ENCODE data around the gene ADSL. TPM values are rescaled to one million over a fixed set of nuclear protein-coding genes. Genes with fewer than 3 reads are reported as not detected.
A peak's percentile ranks its signal among the peaks of the same experiment; 100 is the strongest.

The ADSL gene
- total RNA-seq, 6 experiments from 2014 or later: 60.6 to 73.8 (median 70.9) TPM

DNA sequence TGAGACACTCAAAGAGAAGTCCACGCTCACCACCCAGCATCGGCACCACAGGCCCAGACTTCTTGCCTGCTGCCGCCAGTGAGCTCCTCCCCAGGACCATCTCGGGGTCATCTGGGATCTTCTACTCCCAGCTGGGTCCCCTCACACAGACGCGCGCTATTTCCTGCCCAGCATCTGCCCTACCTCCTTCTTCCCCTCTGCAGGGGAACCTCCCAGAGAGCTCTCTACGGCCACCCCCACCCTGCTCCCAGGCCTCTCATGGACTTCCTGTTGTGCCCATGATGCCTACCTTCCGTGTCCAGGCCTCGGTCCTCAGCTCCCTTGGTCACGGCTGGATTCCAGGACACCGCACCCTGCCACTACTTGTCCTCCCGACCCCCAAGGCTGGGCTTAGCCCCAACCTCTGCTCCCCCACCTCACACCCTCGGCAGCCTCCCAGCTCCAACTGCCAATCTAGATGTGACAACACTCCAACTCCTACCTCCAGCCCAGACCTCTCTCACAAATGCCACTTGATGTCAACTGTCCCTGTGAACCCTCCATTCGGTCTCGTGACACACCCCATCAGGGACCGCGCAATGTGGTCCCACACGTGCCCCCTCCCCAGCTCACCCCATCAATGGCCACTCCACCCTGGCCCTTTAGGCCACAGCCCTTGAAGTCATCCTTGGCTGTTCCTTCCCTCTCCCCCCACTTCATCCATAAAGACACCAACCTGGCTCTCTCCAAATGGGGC lies 69.4 kb downstream of the ADSL start:
- H3K4me1 Mint-ChIP-seq (ENCODE audit: low read depth): peaks cover 11% of the 10 kb centered on the region; the same call in 1 of the 2 replicates
- TF ChIP-seq, protein P1, sequence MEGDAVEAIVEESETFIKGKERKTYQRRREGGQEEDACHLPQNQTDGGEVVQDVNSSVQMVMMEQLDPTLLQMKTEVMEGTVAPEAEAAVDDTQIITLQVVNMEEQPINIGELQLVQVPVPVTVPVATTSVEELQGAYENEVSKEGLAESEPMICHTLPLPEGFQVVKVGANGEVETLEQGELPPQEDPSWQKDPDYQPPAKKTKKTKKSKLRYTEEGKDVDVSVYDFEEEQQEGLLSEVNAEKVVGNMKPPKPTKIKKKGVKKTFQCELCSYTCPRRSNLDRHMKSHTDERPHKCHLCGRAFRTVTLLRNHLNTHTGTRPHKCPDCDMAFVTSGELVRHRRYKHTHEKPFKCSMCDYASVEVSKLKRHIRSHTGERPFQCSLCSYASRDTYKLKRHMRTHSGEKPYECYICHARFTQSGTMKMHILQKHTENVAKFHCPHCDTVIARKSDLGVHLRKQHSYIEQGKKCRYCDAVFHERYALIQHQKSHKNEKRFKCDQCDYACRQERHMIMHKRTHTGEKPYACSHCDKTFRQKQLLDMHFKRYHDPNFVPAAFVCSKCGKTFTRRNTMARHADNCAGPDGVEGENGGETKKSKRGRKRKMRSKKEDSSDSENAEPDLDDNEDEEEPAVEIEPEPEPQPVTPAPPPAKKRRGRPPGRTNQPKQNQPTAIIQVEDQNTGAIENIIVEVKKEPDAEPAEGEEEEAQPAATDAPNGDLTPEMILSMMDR (IDR thresholded peaks at IDR 0.05): no peak
- H3K36me3 Mint-ChIP-seq (ENCODE audit: low read depth): peaks cover 25% of the 10 kb centered on the region
- H3K4me3 Mint-ChIP-seq: no peak overlapping the region; the same call in 1 of the 2 replicates
- peak overlapping the region; percentile 55 for H3K27ac Mint-ChIP-seq
- H3K27me3 Mint-ChIP-seq (ENCODE audit: insufficient read depth): peaks cover 5% of the 10 kb centered on the region
- H3K9me3 Mint-ChIP-seq: no peaks in the 10 kb centered on the region; the same call in 1 of the 2 replicates
- DNase-seq: no peak

DNA sequence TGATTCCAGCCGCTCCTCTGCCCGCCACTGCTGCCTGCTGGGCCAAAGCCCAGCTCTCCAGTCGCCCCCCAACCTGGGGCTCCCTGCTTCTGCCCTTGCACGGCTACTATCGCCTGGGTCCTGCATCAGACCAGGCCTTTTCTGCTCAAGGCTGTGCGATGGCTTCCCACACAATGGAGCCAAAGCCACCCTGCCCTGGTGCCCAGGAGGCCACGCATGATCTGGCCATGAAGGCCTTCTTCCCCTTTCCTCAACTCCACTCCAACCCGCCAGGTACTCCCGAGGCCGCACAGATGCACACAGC lies 69.9 kb downstream of the ADSL start:
- H3K4me3 Mint-ChIP-seq: no peak overlapping the region
- TF ChIP-seq, protein P1 (IDR thresholded peaks at IDR 0.05): no peak
- H3K36me3 Mint-ChIP-seq (ENCODE audit: low read depth): peaks cover 25% of the 10 kb centered on the region
- no peaks in the 10 kb centered on the region; the same call in 1 of the 2 replicates for H3K9me3 Mint-ChIP-seq
- H3K27me3 Mint-ChIP-seq (ENCODE audit: insufficient read depth): peaks cover 5% of the 10 kb centered on the region
- DNase-seq: no peak
- peaks cover 11% of the 10 kb centered on the region; the same call in 1 of the 2 replicates for H3K4me1 Mint-ChIP-seq (ENCODE audit: low read depth)
- H3K27ac Mint-ChIP-seq: no peak overlapping the region

DNA sequence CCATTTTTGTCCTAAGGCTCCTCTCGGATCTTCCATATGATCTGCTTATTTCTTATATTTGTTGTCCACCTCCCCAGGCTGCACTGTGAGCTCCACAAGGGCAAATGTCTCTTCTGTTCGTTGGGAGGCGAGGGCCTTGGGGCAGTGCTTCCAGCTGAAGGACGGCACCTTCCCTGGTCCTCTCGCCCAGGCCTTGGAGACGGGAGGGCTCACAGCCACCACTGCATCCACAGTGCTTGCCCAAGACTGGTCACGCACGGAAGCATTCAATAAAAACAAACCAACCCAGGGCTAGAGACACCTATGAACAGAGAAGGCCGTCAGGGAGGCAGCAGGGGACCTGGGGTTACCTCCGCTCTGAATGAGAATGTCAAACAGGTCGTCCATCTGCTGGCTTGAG lies 70.3 kb downstream of the ADSL start:
- Mint-ChIP-seq H3K27me3 (ENCODE audit: insufficient read depth) (peaks cover 5% of the 10 kb centered on the region), H3K4me1 (ENCODE audit: low read depth) (peaks cover 11% of the 10 kb centered on the region; the same call in 1 of the 2 replicates), H3K36me3 (ENCODE audit: low read depth) (peaks cover 25% of the 10 kb centered on the region), H3K27ac (no peak overlapping the region), H3K9me3 (no peaks in the 10 kb centered on the region; the same call in 1 of the 2 replicates), H3K4me3 (no peak overlapping the region)
- DNase-seq: no peak
- TF ChIP-seq, protein P1 (IDR thresholded peaks at IDR 0.05): no peak

DNA sequence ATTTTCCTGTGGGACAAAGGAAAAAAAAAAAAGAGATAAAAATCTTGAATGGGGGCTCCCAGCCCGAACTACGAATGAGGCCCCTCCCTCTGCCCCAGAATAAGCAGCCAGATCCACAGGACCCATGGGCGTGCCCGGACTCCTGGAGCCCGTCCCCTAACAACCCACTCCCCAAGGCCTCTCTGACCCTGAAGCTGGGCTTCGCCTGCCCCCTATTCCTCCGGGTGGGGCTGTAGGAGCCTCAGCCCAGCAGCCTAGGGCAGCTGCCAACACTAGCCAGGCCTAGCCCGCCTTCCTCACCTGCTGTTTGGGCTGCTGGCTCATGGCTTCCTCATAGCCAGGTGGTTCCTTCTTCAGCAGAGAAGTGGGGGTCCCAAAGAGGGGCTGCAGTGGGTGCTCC lies 70.7 kb downstream of the ADSL start:
- peaks cover 11% of the 10 kb centered on the region; the same call in 1 of the 2 replicates for H3K4me1 Mint-ChIP-seq (ENCODE audit: low read depth)
- H3K27me3 Mint-ChIP-seq (ENCODE audit: insufficient read depth): peaks cover 5% of the 10 kb centered on the region
- no peak overlapping the region for H3K27ac Mint-ChIP-seq
- DNase-seq: no peak
- no peak overlapping the region for H3K4me3 Mint-ChIP-seq
- H3K9me3 Mint-ChIP-seq: no peaks in the 10 kb centered on the region; the same call in 1 of the 2 replicates
- peaks cover 25% of the 10 kb centered on the region for H3K36me3 Mint-ChIP-seq (ENCODE audit: low read depth)
- TF ChIP-seq, protein P1 (IDR thresholded peaks at IDR 0.05): no peak

DNA sequence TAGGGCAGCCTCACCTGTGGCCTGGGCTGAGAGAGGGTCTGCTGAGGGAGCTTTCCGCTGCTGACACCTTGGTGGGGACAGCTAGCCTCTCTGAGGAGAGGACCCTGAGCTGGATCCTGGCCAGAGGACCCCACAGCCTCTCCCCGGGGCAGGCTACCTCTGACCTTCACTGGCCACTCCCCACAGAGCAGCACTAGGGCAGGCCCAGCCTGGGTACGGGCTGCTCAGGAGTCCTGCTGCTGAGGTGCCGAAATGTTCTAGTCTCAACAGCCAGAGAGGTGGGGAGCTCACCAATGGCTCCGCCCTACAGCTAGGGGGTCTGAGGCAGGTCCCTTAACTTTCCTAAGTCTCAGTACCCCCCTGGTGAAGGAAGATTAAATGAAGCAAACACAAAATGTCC lies 71.6 kb downstream of the ADSL start:
- TF ChIP-seq, protein P1 (IDR thresholded peaks at IDR 0.05): no peak
- H3K9me3 Mint-ChIP-seq: no peaks in the 10 kb centered on the region; the same call in 1 of the 2 replicates

More for the DNA sequence above, 71.6 kb downstream of the ADSL start:
- peaks cover 11% of the 10 kb centered on the region; the same call in 1 of the 2 replicates for H3K4me1 Mint-ChIP-seq (ENCODE audit: low read depth)
- H3K4me3 Mint-ChIP-seq: no peak overlapping the region
- H3K36me3 Mint-ChIP-seq (ENCODE audit: low read depth): peaks cover 20% of the 10 kb centered on the region
- no peak for DNase-seq
- H3K27me3 Mint-ChIP-seq (ENCODE audit: insufficient read depth): peaks cover 5% of the 10 kb centered on the region
- H3K27ac Mint-ChIP-seq: no peak overlapping the region
